NCI-H1048 (cell line): ENCODE results near the gene TLK1.
"Not testable (repeated sequence)": the region's sequence is repeated elsewhere in the genome, so short reads cannot be mapped to it uniquely, and the experiment has no call there.

Experiments used
- DNase-seq: peaks from one replicate; lab custom pipeline; 2025; lab: John Stamatoyannopoulos, UW

TLK1 gene

GRCh38 chr2:171169333-171169732 is 8.6 kb upstream of the TLK1 start:
- DNase-seq: no peak

- no peak for DNase-seq
Observed at GRCh38 chr2:171167352-171167997, 6.8 kb upstream of the TLK1 start.

DNA sequence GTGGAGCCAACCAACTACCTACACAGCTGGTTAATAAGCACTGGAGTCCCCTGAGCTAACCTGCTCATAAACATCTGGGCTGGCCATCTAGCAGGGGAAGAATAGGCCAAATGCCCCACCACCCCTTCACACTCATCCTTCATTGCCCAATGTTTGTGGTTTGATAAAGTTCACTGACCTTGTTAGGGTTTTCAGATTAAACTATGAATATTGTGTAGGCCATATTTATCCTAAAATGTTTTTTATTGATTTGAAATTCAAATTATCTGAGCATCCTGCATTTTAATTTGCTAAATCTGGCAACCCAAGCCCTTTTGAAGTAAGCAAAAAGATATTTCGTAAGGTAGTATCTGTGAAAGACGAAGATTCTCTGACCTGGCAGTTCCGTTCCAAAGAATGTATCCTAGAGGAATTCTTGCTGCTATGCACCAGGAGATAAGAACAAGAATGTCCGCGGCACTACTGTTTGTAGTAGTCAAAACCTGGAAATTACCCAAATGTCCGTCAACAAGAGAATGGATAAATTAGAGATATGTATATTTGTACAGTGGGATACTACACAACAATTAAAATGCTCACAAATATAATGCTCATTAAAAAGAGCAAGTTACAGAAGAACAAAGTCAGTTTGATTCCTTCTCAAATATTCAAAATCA is 5.8 kb upstream of the TLK1 start:
- no peak for DNase-seq

- DNase-seq: no peak
Observed at GRCh38 chr2:171165967-171166327, 5.3 kb upstream of the TLK1 start.

DNA sequence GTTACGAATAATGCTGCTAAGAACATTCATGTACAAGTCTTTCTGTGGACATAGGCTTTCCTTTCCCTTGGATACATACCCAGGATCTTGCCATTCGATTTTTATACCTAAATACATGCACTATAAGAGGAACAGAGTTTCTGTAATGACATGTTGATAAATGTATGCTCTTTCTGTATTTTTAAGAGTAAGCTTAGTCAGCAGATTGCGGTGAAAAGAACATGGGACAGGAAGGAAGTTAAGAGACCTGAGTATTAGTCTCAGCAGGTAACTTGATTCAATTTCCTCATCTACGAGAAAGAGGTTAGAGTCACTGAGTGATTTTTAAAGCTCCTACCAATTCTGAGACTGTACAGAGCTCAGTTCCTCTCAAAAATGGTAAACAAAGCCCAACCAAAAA is 2.6 kb upstream of the TLK1 start:
- no peak for DNase-seq

- DNase-seq: not testable (repeated sequence)
Observed at GRCh38 chr2:171162522-171163197, 2.0 kb upstream of the TLK1 start.

DNA sequence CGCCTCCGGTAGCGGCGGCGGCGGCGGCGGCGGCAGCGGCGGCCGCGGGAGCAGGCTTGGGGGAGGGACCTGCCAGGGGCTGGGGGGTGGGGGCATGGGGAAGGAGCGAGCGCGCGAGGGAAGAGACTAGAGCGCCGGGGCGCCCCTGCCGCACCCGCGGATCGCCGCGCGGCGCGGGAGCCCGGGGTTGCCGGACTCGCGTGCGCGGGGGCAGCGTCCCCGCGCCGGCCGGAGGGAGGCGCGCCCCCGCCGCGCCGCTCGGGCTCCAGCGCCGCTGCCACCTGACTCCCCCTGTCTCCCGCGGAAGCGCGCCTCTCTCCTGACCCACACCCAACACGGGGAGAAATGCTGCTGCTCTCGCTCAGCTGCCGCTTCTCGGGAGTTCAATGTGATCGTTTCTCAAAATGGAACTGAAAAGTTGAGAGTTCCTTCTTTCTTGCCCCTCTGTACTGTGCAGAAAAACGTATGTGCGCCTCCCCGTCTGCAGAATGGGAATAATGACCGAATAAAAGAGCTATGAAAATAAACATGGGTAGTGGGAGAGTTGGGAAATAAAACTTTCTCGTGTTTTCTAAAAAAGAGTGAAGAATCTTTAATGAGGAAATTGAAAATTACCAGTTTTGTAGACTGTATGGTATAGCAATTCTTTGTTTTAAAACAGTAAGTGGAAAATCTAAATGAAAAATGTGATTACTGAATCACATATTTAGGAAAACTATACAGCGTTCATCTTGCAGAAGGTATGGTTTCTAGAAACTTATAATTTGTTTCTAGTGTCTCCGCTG is 455 bp upstream of the TLK1 start:
- DNase-seq: peak; percentile 18

- no peak for DNase-seq
Observed at GRCh38 chr2:171159372-171160118, 1.1 kb downstream of the TLK1 start.

- no peak for DNase-seq
Observed at GRCh38 chr2:171158790-171159371, 1.8 kb downstream of the TLK1 start.

DNA sequence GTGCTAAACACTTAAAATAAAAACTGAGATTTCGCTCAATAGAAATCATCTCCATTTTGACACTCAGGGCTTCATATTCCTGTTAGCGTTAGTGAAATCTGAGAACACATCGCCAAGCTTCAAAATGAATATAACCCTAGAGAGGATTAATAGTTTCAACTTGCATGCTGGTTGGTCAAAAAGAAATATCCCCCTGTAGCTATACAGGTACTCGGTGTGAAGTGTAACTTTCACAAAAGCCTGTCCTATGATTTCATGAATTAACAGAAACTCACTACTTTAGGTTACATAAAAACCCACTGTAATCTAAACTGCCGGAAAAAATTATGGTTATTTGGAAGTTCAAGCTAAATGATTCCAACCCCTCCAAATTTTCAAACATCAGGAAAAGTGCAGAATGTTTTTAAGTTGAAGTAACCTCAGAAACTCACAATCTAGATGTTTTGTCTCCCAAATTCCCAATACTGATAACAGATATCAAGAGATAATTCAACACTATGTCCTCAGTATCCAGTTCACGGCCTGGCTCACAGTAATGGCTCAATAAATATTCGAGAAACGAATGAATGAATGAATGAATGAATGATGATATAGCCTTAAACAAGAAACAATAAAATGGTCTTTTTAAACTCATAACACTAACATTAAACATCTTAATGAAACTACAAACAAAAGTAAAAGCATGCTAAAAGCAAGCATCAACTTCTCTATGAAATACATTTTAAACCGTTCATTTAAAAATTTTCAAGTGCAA is 2.5 kb downstream of the TLK1 start:
- no peak for DNase-seq

DNA sequence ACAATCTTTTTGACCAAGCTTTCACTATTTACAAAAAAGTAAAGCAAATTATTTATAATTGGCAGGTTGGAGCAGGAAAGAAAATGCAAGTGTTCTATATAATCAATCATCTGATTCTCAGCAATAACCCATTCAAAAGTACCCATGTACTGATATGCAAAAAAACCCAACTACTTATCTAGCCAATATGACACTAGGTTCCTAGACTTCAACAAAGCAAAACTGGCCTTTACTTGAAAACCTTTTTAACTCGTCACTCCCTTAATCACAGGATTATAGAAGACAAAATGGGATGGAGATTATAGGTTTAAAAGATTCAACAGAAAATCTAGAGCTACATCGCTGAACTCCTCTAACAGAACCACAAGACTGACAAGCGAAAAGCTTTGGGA is 3.6 kb downstream of the TLK1 start:
- DNase-seq: no peak

DNA sequence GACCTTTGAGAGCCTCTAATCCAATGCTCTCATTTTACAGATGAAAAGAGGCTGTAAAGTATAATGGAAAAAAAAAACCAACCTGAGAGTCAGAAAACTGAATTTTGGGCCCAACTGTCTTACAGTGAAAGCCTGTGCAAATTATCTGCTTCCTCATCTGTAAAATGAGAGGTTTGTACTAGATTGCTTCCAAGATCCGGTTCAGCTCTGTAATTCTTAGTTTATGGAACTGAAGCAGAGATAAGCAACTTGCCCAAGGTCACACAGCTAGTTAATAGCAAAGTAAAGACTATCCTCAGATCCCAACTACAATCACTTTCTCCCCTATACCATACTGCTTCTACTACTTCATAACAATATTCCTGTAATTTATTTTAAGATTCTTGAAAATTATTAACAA is 6.3 kb downstream of the TLK1 start:
- DNase-seq: no peak

DNA sequence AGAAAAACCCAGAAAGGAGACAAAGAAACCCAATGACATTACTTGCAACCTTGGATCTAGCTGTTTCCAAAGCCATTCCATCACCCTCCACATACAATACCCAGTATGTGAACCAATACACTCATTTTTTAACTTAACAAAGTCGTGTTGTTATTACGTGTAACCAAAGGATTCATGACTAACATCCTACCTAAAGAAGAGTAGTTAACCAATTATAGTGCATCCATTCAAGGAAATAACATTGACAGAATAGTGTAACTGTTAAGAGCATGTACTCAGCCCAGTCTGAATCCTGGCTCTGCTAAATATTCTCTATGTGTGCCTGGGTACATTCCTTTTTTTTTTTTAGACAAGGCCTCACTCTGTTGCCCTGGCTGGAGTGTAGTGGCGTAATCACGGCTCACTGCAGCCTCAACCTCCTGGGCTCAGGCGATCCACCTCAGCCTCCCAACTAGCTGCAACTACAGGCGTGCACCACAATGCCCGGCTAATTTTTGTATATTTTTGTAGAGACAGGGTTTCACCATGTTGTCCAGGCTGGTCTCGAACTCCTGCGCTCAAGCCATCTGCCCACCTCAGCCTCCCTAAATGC is 9.9 kb downstream of the TLK1 start:
- no peak for DNase-seq

DNA sequence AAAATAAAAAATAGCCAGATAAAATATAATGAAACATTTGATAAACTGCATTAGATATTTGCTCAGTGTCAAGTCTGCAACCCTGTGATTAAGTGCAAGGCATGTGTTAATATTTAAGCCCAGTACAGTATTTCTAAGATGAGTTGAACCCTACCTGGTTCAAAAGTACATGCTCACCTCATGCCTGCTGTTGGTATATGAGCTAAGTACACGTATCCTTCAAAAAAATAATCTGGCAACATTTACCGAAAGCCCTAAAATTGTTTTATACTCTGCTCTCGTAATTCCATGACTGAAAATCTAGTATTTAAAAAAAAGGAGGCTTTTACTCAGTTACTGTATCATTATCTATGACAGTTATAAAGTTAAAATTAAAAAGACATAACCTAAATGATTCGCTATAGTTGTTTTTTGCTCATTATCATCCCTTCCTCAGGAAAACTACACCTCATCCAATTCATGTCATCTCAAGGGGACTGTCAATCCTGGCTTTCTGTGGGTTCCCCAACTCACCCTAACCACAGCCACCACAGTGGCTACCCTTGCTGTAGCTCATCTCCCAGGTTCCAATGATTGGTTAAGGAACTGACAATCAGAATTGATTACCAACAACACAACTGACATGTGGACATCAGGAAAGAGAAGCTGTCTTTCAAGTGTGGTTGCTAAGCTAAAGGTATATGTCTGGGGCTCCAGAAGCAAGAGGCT is 10.6 kb downstream of the TLK1 start:
- DNase-seq: no peak

DNA sequence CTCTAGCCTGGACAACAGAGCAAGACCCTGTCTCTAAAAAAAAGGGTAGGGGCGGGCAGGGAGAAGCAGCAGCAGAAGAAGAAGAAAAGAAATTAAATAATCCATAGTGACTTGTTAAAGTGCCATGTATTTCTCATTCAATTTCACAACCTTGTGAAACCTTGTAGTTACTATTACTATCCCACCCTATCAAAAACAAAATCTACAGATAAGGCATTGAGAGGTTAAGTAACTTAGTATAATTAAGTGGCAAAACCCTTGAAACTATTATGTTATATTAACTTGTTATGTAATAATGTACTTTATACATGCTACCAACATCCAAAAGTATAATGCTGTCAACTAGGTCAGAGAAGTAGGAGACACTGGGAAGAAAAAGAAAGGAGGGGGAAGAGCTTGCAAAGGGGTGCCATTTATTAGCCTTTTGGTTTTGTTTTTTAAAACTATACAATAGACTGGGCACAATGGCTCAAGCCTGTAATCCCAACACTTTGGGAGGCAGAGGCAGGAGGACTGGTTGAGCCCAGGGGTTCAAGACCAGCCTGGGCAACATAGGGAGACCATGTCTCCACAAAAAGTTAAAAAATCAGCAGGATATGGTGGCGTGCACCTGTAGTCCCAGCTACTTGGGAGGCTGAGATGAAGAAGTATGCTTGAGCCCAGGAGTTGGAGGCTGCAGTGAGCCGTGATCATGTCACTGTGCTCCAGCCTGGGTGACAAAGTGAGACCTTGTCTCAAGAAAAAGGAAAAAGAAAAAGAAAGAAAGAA is 11.3 kb downstream of the TLK1 start:
- no peak for DNase-seq

DNA sequence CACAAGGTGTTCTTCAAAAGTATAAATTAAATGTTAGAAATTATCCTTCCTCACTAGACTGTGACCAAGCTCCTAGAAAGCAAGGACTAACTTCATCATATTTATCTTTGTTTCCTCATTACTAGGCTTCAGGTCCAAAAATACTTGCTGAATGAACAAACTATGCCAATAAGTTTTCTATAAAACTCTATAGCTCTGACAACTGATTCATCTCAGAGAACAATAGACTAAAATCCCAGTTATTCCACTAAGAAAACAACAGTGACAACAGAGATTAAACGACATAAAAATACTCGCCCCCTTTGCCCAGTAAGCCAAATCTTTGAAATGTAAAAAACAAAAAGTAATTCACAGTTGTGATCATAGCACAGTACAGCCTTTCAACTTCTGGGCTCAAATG is 13.6 kb downstream of the TLK1 start:
- DNase-seq: no peak

GRCh38 chr2:171146633-171147032 is 14.1 kb downstream of the TLK1 start:
- no peak for DNase-seq

GRCh38 chr2:171146071-171146470 is 14.6 kb downstream of the TLK1 start:
- DNase-seq: no peak

- no peak for DNase-seq
Observed at GRCh38 chr2:171143670-171144062, 17.0 kb downstream of the TLK1 start.
